Neutrophil (primary cell): ENCODE results near the gene CENPL.
"Not testable (repeated sequence)": the region's sequence is repeated elsewhere in the genome, so short reads cannot be mapped to it uniquely, and the experiment has no call there.

Source experiments
- H3K27ac ChIP-seq: fragments of 200-600 bp; sonication (generic); 2 replicates; pipeline ENCODE4 v1.5.1; 2016; ENCODE audit warnings: mild to moderate bottlenecking, moderate library complexity
- H3K27me3 ChIP-seq: fragments of 200-600 bp; sonication (generic); 2 replicates; pipeline ENCODE4 v1.6.0; 2016; ENCODE audit warnings: mild to moderate bottlenecking
- H3K36me3 ChIP-seq: fragments of 200-600 bp; sonication (generic); 2 replicates; pipeline ENCODE4 v1.5.1; 2017
- H3K4me1 ChIP-seq, 2 experiments: fragments of 200-600 bp in 1 of 2; sonication (generic) in 1 of 2; 1 replicate in 1 of 2; 2 replicates in 1 of 2; pipeline versions ENCODE4 v1.5.1 to v1.6.1; 2013 to 2016; ENCODE audit warnings: low read depth in 1 of 2, low read length in 1 of 2, mild to moderate bottlenecking in 1 of 2, moderate library complexity in 1 of 2; ENCODE audit not compliant: control insufficient read depth in 1 of 2, insufficient read depth in 1 of 2
- H3K4me3 ChIP-seq, 2 experiments: fragments of 200-600 bp in 1 of 2; sonication (generic) in 1 of 2; 1 replicate in 1 of 2; 2 replicates in 1 of 2; pipeline ENCODE4 v1.5.1; 2013 to 2016; ENCODE audit warnings: low read depth in 1 of 2, low read length in 1 of 2, mild to moderate bottlenecking in 1 of 2, moderate library complexity in 1 of 2
- H3K9me3 ChIP-seq: fragments of 200-600 bp; sonication (generic); 2 replicates; pipeline ENCODE4 v1.5.1; 2016
- TF ChIP-seq, protein P1 (sequence below): fragments of 200-600 bp; sonication (generic); IDR thresholded peaks from 2 replicates; pipeline ENCODE4 v1.5.1; 2016; ENCODE audit warnings: antibody characterized with exemption

CENPL gene

DNA sequence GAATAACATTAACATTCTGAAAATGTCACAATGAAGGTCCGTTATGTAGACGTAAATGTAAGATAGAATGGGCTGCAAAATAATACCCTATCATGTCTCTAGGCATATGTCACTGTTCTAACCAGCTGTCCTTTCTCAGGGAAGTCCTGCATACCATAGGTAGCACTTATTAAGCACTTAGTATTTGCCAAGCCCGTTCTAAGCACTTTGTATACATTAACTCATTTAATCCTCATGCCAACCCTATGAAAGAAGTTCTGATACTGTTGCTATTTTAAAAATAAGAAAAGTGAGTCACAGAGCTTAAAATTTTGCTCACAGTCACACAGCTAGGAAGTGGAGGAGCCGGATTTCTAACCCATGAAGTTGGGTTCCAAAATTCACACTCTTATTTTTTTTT is 27.4 kb upstream of the CENPL start:
- no peak overlapping the region for H3K4me3 ChIP-seq
- H3K9me3 ChIP-seq, result no peaks in the 10 kb centered on the region
- H3K27ac ChIP-seq, result no peak overlapping the region
- no peaks in the 10 kb centered on the region for H3K4me1 ChIP-seq
- TF ChIP-seq, protein P1, sequence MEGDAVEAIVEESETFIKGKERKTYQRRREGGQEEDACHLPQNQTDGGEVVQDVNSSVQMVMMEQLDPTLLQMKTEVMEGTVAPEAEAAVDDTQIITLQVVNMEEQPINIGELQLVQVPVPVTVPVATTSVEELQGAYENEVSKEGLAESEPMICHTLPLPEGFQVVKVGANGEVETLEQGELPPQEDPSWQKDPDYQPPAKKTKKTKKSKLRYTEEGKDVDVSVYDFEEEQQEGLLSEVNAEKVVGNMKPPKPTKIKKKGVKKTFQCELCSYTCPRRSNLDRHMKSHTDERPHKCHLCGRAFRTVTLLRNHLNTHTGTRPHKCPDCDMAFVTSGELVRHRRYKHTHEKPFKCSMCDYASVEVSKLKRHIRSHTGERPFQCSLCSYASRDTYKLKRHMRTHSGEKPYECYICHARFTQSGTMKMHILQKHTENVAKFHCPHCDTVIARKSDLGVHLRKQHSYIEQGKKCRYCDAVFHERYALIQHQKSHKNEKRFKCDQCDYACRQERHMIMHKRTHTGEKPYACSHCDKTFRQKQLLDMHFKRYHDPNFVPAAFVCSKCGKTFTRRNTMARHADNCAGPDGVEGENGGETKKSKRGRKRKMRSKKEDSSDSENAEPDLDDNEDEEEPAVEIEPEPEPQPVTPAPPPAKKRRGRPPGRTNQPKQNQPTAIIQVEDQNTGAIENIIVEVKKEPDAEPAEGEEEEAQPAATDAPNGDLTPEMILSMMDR, result no peak
- peaks cover 44% of the 10 kb centered on the region for H3K36me3 ChIP-seq
- no peaks in the 10 kb centered on the region for H3K27me3 ChIP-seq

DNA sequence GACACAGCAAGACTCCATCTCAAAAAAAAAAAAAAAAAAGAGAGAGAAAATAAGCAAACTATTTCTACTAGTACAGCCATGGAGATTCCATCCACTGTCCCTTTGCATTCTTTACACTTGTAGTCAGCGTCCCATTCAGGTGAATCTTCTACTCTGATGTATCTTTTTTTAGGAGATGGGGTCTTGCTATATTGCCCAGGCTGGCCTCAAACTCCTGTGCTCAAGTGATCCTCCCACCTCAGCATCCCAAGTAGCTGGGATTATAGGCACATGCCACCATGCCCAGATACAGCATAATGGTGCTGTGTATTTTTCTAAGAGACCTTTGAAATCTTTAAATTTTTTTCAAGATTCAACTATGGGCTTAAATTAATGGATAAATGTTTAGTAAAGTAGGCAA is 8.1 kb upstream of the CENPL start:
- Histone ChIP-seq H3K27me3 (no peaks in the 10 kb centered on the region), H3K27ac (no peak overlapping the region), H3K4me1 (no peaks in the 10 kb centered on the region), H3K9me3 (no peaks in the 10 kb centered on the region), H3K36me3 (peaks cover 34% of the 10 kb centered on the region), H3K4me3 (no peak overlapping the region)
- TF ChIP-seq, protein P1, result no peak

GRCh38 chr1:173827611-173828010 is 2.9 kb upstream of the CENPL start:
- H3K4me3 ChIP-seq, result no peak overlapping the region
- no peaks in the 10 kb centered on the region for H3K27me3 ChIP-seq
- H3K4me1 ChIP-seq, result peaks cover 12 to 22% of the 10 kb centered on the region in 2 experiments
- TF ChIP-seq, protein P1, result no peak
- peaks cover 20% of the 10 kb centered on the region for H3K36me3 ChIP-seq
- H3K9me3 ChIP-seq, result no peaks in the 10 kb centered on the region
- no peak overlapping the region for H3K27ac ChIP-seq

GRCh38 chr1:173823781-173824314 is 835 bp downstream of the CENPL start:
- Histone ChIP-seq H3K4me1 (peaks cover 12 to 22% of the 10 kb centered on the region in 2 experiments), H3K27ac (peak overlapping the region; percentile 91), H3K36me3 (no peaks in the 10 kb centered on the region), H3K4me3 (peak overlapping the region; percentile 77 to 88), H3K9me3 (no peaks in the 10 kb centered on the region), H3K27me3 (no peaks in the 10 kb centered on the region)
- TF ChIP-seq, protein P1, result no peak

DNA sequence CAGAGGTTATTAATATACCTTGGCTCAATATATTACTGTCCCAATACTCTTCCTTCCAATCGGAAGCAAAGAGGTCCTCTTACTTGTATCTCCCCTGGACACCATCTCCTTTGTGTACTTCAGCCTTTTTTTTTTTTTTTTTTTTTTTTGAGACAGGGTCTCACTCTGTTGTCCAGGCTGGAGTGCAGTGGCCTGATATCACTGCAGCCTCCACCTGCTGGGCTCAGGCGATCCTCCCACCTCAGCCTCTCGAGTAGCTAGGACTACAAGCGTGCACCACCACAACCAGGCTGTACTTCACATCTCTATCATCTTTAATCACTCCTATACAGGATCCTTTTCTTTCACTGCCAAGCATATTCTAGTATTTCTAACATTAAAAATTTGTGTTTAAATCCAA is 3.0 kb downstream of the CENPL start:
- Histone ChIP-seq H3K4me3 (no peak overlapping the region), H3K27me3 (no peaks in the 10 kb centered on the region), H3K4me1 (peaks cover 12 to 22% of the 10 kb centered on the region in 2 experiments), H3K36me3 (no peaks in the 10 kb centered on the region), H3K27ac (no peak overlapping the region), H3K9me3 (no peaks in the 10 kb centered on the region)
- TF ChIP-seq, protein P1, result no peak

GRCh38 chr1:173818459-173818858 is 6.2 kb downstream of the CENPL start:
- Histone ChIP-seq H3K36me3 (no peaks in the 10 kb centered on the region), H3K9me3 (no peaks in the 10 kb centered on the region), H3K4me1 (peaks cover 5 to 6% of the 10 kb centered on the region in 2 experiments), H3K27me3 (no peaks in the 10 kb centered on the region), H3K4me3 (no peak overlapping the region), H3K27ac (no peak overlapping the region)
- TF ChIP-seq, protein P1, result no peak

DNA sequence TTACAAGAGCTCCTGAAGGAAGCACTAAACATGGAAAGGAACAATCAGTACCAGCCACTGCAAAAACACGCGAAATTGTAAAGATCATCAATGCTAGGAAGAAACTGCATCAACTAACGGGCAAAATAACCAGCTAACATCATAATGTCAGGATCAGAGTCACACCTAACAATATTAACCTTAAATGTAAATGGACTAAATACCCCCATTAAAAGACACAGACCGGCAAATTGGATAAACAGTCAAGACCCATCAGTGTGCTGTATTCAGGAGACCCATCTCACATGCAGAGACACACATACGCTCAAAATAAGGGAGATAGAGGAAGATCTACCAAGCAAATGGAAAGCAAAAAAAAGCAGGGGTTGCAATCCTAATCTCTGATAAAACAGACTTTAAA is 11.0 kb downstream of the CENPL start:
- not testable (repeated sequence) for H3K4me1 ChIP-seq, H3K4me3 ChIP-seq, H3K9me3 ChIP-seq, H3K27me3 ChIP-seq, H3K27ac ChIP-seq
- peaks cover 16% of the 10 kb centered on the region for H3K36me3 ChIP-seq
